ENCODE measurements around the gene SPECC1L. TPM values are rescaled to one million over a fixed set of nuclear protein-coding genes. Genes with fewer than 3 reads are reported as not detected.
"Not testable (repeated sequence)": the region's sequence is repeated elsewhere in the genome, so short reads cannot be mapped to it uniquely, and the experiment has no call there.

The SPECC1L gene
- total RNA-seq, 1 experiment from 2014 or later, result 40.8 TPM

DNA sequence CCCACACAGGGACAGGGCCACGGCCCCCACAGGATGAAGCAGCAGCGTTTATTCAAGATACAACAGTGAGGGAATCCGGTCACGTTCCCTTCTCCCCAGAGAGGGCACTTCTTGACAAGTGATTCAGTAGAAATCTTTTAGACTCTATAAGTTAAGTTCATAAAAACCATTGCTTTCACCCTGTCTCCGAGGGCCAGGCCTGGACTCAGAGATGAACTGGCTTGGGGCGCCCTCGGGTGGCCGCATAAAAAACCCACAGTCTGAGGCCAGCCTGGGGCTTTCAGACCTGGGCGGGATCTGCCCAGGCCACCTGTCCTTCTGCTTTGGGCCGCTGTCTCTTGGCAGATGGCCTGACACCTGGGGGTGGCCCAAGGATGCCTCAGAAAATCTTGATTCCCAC is 11.2 kb upstream of the SPECC1L start:
- CTCF ChIA-PET; BruUV-seq (replicated peaks); H3K36me3 ChIP-seq (ENCODE audit: control insufficient read depth in 1 of 2, insufficient read depth in 2 of 2, low read length in 2 of 2); H3K9ac ChIP-seq (ENCODE audit: low read length); H3K27ac ChIP-seq (ENCODE audit: low read depth, low read length); RAD21 ChIA-PET (ENCODE audit: low non-redundant PET in 1 of 2, low total read pairs in 2 of 2, uncharacterized antibody in 2 of 2, unreplicated experiment in 2 of 2); H3K27me3 ChIP-seq (ENCODE audit: insufficient read depth, low read length); H3K4me3 ChIP-seq (replicated peaks in 1 of 2; ENCODE audit: low read depth in 1 of 2, low read length in 2 of 2); H4K20me1 ChIP-seq (ENCODE audit: insufficient read depth); H3K4me1 ChIP-seq (ENCODE audit: control insufficient read depth in 1 of 2, insufficient read depth in 2 of 2, low read length in 2 of 2); POLR2A ChIA-PET; H3K79me2 ChIP-seq (ENCODE audit: insufficient read depth, low read length); H3K9me2 ChIP-seq (ENCODE audit: insufficient read depth); H3K9me3 ChIP-seq (ENCODE audit: control insufficient read depth in 1 of 2, insufficient read depth in 1 of 2, low read depth in 1 of 2, low read length in 2 of 2); H2AFZ ChIP-seq (ENCODE audit: low read depth, low read length, poor library complexity, severe bottlenecking); ATAC-seq: not testable (repeated sequence)
- DNase-seq (ENCODE audit: low read depth, low spot score), result peak; percentile 63
- TF ChIP-seq RAD21 (IDR thresholded peaks at IDR 0.05; ENCODE audit: low read depth), result peak; percentile 72
- TF ChIP-seq, protein P1, sequence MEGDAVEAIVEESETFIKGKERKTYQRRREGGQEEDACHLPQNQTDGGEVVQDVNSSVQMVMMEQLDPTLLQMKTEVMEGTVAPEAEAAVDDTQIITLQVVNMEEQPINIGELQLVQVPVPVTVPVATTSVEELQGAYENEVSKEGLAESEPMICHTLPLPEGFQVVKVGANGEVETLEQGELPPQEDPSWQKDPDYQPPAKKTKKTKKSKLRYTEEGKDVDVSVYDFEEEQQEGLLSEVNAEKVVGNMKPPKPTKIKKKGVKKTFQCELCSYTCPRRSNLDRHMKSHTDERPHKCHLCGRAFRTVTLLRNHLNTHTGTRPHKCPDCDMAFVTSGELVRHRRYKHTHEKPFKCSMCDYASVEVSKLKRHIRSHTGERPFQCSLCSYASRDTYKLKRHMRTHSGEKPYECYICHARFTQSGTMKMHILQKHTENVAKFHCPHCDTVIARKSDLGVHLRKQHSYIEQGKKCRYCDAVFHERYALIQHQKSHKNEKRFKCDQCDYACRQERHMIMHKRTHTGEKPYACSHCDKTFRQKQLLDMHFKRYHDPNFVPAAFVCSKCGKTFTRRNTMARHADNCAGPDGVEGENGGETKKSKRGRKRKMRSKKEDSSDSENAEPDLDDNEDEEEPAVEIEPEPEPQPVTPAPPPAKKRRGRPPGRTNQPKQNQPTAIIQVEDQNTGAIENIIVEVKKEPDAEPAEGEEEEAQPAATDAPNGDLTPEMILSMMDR (IDR thresholded peaks at IDR 0.05 in 2 of 3, conservative IDR thresholded peaks at IDR 0.05 in 1 of 3; ENCODE audit: borderline replicate concordance in 1 of 3, insufficient read depth in 1 of 3, low read depth in 2 of 3, low read length in 2 of 3), result peak; percentile 40 to 63 (median 45); a peak in 4 of 6 replicates
- peak overlapping the region; percentile 39; the same call in 1 of the 2 replicates for H3K4me2 ChIP-seq (ENCODE audit: low read length)
- intact Hi-C loops (cut with micrococcal nuclease), result loop anchor here (5.0 kb wide), 1 partner anchor 277 kb away; the partner anchor contains the start of gene GSTT2

DNA sequence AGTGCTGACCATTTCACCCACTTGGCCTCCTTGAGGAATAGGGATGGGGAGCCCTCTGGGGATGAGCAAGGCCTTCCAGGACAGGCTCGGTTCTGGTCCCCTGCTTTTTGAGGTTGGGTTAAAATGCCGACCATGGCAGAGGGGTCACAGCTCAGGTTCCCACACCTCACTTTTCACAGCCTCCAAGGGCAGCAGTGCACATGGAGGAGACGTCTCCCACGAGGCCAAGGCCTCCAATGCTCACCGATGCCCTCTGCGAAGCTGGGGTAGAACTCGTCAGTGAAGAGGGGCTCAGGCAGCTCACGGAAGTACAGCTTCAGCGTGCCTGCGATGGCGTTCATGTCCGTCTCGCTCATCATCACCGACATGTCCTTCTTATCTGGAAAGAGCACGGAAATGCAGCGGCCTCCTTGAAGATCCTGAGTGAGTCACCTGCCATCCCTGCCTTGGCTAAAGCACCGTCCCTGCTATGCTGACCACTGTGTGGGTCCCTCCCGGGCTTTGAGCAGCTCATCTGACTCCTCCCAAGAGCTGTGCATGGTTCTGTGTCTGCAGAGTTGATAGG is 8.4 kb upstream of the SPECC1L start:
- H3K79me2 ChIP-seq (ENCODE audit: insufficient read depth, low read length); RAD21 ChIA-PET (ENCODE audit: low non-redundant PET in 1 of 2, low total read pairs in 2 of 2, uncharacterized antibody in 2 of 2, unreplicated experiment in 2 of 2); DNase-seq (ENCODE audit: low read depth, low spot score); H2AFZ ChIP-seq (ENCODE audit: low read depth, low read length, poor library complexity, severe bottlenecking); H3K4me1 ChIP-seq (ENCODE audit: control insufficient read depth in 1 of 2, insufficient read depth in 2 of 2, low read length in 2 of 2); H3K9me2 ChIP-seq (ENCODE audit: insufficient read depth); ATAC-seq; POLR2A ChIA-PET; H3K9me3 ChIP-seq (ENCODE audit: control insufficient read depth in 1 of 2, insufficient read depth in 1 of 2, low read depth in 1 of 2, low read length in 2 of 2); BruUV-seq (replicated peaks); H4K20me1 ChIP-seq (ENCODE audit: insufficient read depth); intact Hi-C loops (cut with micrococcal nuclease); CTCF ChIA-PET; H3K4me3 ChIP-seq (replicated peaks in 1 of 2; ENCODE audit: low read depth in 1 of 2, low read length in 2 of 2); H3K27ac ChIP-seq (ENCODE audit: low read depth, low read length); H3K4me2 ChIP-seq (ENCODE audit: low read length); H3K27me3 ChIP-seq (ENCODE audit: insufficient read depth, low read length); H3K9ac ChIP-seq (ENCODE audit: low read length); H3K36me3 ChIP-seq (ENCODE audit: control insufficient read depth in 1 of 2, insufficient read depth in 2 of 2, low read length in 2 of 2): not testable (repeated sequence)

DNA sequence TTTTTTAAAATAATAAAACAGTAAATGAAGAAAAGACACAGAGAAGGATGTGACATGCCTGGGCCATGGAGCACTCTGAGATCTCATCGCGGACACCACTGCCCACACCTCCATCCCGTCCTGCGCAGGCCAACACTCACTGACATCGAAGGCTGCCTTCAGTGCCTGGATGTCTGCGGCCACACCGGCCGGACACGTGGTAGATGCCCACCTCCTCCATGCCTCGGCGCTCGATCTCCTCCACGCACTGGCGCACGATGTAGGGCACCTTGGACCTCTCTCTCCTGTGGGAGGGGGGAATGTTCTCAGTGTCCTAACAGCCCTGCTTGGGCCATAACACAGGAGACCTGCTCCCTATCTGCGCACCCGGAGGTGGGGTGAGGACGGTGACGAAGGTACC is 7.2 kb upstream of the SPECC1L start:
- BruUV-seq (replicated peaks); CTCF ChIA-PET; RAD21 ChIA-PET (ENCODE audit: low non-redundant PET in 1 of 2, low total read pairs in 2 of 2, uncharacterized antibody in 2 of 2, unreplicated experiment in 2 of 2); H3K9ac ChIP-seq (ENCODE audit: low read length); intact Hi-C loops (cut with micrococcal nuclease); H3K36me3 ChIP-seq (ENCODE audit: control insufficient read depth in 1 of 2, insufficient read depth in 2 of 2, low read length in 2 of 2); H3K9me3 ChIP-seq (ENCODE audit: control insufficient read depth in 1 of 2, insufficient read depth in 1 of 2, low read depth in 1 of 2, low read length in 2 of 2); H3K4me3 ChIP-seq (replicated peaks in 1 of 2; ENCODE audit: low read depth in 1 of 2, low read length in 2 of 2); H2AFZ ChIP-seq (ENCODE audit: low read depth, low read length, poor library complexity, severe bottlenecking); H3K4me2 ChIP-seq (ENCODE audit: low read length); H3K79me2 ChIP-seq (ENCODE audit: insufficient read depth, low read length); POLR2A ChIA-PET; H3K9me2 ChIP-seq (ENCODE audit: insufficient read depth); H3K27ac ChIP-seq (ENCODE audit: low read depth, low read length); DNase-seq (ENCODE audit: low read depth, low spot score); H3K27me3 ChIP-seq (ENCODE audit: insufficient read depth, low read length); H3K4me1 ChIP-seq (ENCODE audit: control insufficient read depth in 1 of 2, insufficient read depth in 2 of 2, low read length in 2 of 2); H4K20me1 ChIP-seq (ENCODE audit: insufficient read depth); ATAC-seq: not testable (repeated sequence)

DNA sequence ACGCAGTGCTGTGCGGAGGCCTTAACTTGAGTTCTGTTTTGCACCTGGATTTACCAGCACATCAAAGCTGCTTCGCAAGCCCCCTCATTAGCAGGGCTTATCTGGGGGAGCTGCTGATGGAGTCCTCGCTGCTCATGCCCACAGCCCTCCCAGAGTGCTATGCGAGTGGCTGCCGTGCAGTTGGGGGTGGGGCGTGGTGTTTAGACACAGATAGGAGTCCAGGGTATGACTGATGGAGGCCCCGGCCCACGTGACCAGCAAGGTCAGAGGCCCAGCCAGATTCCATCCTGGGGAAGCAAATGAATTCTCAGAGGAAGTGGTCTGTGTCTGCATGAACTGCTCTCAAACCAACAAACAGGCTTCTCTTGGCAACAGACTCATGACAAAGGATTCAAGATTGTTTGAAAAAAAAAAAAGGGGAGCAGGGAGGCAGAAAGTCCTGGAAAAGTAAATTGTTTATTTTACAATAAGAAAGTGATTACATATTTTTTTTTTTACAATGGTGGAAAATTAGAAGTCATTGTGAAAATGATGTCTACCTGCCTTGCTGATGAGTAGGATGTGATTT is 6.2 kb upstream of the SPECC1L start:
- POLR2A ChIA-PET; H4K20me1 ChIP-seq (ENCODE audit: insufficient read depth); ATAC-seq; H3K9me3 ChIP-seq (ENCODE audit: control insufficient read depth in 1 of 2, insufficient read depth in 1 of 2, low read depth in 1 of 2, low read length in 2 of 2); H3K9ac ChIP-seq (ENCODE audit: low read length); H3K79me2 ChIP-seq (ENCODE audit: insufficient read depth, low read length); H3K4me3 ChIP-seq (replicated peaks in 1 of 2; ENCODE audit: low read depth in 1 of 2, low read length in 2 of 2); H3K27ac ChIP-seq (ENCODE audit: low read depth, low read length); CTCF ChIA-PET; H3K4me1 ChIP-seq (ENCODE audit: control insufficient read depth in 1 of 2, insufficient read depth in 2 of 2, low read length in 2 of 2); H3K9me2 ChIP-seq (ENCODE audit: insufficient read depth); H3K4me2 ChIP-seq (ENCODE audit: low read length); DNase-seq (ENCODE audit: low read depth, low spot score); H3K27me3 ChIP-seq (ENCODE audit: insufficient read depth, low read length); intact Hi-C loops (cut with micrococcal nuclease); H3K36me3 ChIP-seq (ENCODE audit: control insufficient read depth in 1 of 2, insufficient read depth in 2 of 2, low read length in 2 of 2); RAD21 ChIA-PET (ENCODE audit: low non-redundant PET in 1 of 2, low total read pairs in 2 of 2, uncharacterized antibody in 2 of 2, unreplicated experiment in 2 of 2); H2AFZ ChIP-seq (ENCODE audit: low read depth, low read length, poor library complexity, severe bottlenecking); BruUV-seq (replicated peaks): not testable (repeated sequence)
